ENCODE results near the gene CNPY2. TPM values are rescaled to one million over a fixed set of nuclear protein-coding genes. Genes with fewer than 3 reads are reported as not detected.

CNPY2 gene
- total and polyA plus RNA-seq, 2 of the 13 experiments (the other 11 are each of a cell fraction or from before 2014, with no cell fraction given), result 285 to 356 TPM

DNA sequence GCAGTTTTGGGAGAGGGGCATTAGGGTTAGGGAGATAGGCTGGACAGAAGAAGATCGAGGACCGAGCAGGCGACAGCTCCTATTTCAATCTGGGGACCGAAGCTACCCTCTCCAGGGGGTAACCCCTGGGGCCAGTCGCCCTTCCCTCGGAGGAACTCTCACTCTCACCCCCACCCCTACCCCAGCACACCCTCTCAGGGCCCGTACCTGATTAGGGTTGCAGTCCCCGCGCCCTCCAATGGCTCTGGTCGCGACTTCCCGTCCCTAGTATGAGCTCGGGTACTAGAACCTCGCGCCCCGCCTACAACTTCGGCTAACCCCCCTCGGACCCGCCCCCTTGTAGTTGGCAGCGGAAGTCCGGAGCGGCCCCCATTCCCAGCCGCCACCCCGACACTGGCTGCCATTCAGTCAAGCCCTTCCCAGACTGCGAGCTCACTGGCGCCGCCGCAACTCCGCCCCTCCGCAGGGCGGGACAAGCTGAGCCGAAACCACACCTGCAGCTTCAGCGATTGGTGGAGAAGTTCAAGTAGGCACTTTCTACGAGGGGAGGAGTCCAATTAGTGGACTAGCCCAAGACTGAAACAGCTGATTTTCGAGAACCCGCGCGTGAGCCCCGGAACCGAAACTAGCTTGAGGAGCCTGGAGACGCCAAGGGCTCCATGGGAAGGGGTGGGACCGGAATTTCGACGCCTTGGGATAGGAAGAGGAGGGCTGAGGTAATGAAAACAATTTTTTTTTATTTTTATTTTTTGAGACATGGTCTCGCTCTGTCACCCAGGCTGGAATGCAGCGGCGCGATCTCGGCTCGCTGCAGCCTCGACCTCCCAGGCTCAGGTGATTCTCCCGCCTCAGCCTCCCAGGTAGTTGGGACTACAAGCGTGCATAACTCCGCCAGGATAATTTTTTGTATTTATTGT is 44.3 kb upstream of the CNPY2 start, which contains the start of gene STAT2 (continued):
- TF ChIP-seq, protein P1, sequence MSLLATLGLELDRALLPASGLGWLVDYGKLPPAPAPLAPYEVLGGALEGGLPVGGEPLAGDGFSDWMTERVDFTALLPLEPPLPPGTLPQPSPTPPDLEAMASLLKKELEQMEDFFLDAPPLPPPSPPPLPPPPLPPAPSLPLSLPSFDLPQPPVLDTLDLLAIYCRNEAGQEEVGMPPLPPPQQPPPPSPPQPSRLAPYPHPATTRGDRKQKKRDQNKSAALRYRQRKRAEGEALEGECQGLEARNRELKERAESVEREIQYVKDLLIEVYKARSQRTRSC (CRISPR knock-in tag; IDR thresholded peaks at IDR 0.05; ENCODE audit: low read depth), result no peak
- TF ChIP-seq PRPF4 (IDR thresholded peaks at IDR 0.05; ENCODE audit: low read depth, low read length, poor library complexity, severe bottlenecking) (no peak), ZKSCAN8 (CRISPR knock-in tag; IDR thresholded peaks at IDR 0.05; ENCODE audit: borderline replicate concordance) (no peak), FLYWCH1 (CRISPR knock-in tag; IDR thresholded peaks at IDR 0.05) (no peak), ZNF879 (CRISPR knock-in tag; IDR thresholded peaks at IDR 0.05) (no peak), NFYC (CRISPR knock-in tag; IDR thresholded peaks at IDR 0.05) (peak; percentile 90), GATA4 (IDR thresholded peaks at IDR 0.05; ENCODE audit: borderline replicate concordance, low read depth) (peak; percentile 51; the same call in 1 of the 2 replicates), DMAP1 (CRISPR knock-in tag; IDR thresholded peaks at IDR 0.05) (peak; percentile 56; the same call in 1 of the 2 replicates), DRAP1 (CRISPR knock-in tag; IDR thresholded peaks at IDR 0.05) (peak; percentile 90), ZNF274 (CRISPR knock-in tag; IDR thresholded peaks at IDR 0.05) (0 out of 2 replicates have a peak, but pooled peaks have one; percentile 38), ZKSCAN5 (CRISPR knock-in tag; IDR thresholded peaks at IDR 0.05) (no peak), ZNF383 (CRISPR knock-in tag; IDR thresholded peaks at IDR 0.05; ENCODE audit: borderline replicate concordance) (no peak), NKX3-1 (CRISPR knock-in tag; IDR thresholded peaks at IDR 0.05) (peak; percentile 56; the same call in 1 of the 2 replicates), ZNF329 (CRISPR knock-in tag; IDR thresholded peaks at IDR 0.05; ENCODE audit: low read depth) (no peak), NFATC3 (CRISPR knock-in tag; IDR thresholded peaks at IDR 0.05) (no peak), ZNF652 (CRISPR knock-in tag; IDR thresholded peaks at IDR 0.05; ENCODE audit: borderline replicate concordance, low read depth) (no peak; the same call in 1 of the 2 replicates), ZNF589 (CRISPR knock-in tag; conservative IDR thresholded peaks at IDR 0.05) (no peak), ZNF335 (CRISPR knock-in tag; IDR thresholded peaks at IDR 0.05) (peak; percentile 26; the same call in 1 of the 2 replicates), JDP2 (CRISPR knock-in tag; IDR thresholded peaks at IDR 0.05; ENCODE audit: borderline replicate concordance) (no peak), ZNF234 (CRISPR knock-in tag; conservative IDR thresholded peaks at IDR 0.05) (no peak)
- TF ChIP-seq, protein P2, sequence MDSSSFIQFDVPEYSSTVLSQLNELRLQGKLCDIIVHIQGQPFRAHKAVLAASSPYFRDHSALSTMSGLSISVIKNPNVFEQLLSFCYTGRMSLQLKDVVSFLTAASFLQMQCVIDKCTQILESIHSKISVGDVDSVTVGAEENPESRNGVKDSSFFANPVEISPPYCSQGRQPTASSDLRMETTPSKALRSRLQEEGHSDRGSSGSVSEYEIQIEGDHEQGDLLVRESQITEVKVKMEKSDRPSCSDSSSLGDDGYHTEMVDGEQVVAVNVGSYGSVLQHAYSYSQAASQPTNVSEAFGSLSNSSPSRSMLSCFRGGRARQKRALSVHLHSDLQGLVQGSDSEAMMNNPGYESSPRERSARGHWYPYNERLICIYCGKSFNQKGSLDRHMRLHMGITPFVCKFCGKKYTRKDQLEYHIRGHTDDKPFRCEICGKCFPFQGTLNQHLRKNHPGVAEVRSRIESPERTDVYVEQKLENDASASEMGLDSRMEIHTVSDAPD (CRISPR knock-in tag; IDR thresholded peaks at IDR 0.05), result 0 out of 2 replicates have a peak, but pooled peaks have one; percentile 53
- TF ChIP-seq, protein P3, sequence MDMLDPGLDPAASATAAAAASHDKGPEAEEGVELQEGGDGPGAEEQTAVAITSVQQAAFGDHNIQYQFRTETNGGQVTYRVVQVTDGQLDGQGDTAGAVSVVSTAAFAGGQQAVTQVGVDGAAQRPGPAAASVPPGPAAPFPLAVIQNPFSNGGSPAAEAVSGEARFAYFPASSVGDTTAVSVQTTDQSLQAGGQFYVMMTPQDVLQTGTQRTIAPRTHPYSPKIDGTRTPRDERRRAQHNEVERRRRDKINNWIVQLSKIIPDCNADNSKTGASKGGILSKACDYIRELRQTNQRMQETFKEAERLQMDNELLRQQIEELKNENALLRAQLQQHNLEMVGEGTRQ (IDR thresholded peaks at IDR 0.05; ENCODE audit: low read depth, low read length), result no peak
- TF ChIP-seq, protein P3 (CRISPR knock-in tag; IDR thresholded peaks at IDR 0.05; ENCODE audit: borderline replicate concordance), result no peak
- TF ChIP-seq, protein P4, sequence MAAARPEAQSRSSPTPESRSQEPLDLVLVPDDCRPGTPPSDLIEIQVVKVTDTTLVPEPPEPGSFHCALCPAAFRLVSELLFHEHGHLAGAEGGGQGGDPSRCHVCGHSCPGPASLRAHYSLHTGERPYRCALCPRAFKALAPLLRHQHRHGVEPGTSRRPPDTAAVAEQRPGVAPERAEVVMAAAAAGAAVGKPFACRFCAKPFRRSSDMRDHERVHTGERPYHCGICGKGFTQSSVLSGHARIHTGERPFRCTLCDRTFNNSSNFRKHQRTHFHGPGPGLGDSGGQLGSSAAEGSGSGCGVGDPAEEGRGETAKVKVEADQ (CRISPR knock-in tag; IDR thresholded peaks at IDR 0.05; ENCODE audit: borderline replicate concordance), result no peak

Measured in HepG2 (cell line).